Activated T-helper 2 cell treated with anti-CD3 and anti-CD28 coated beads, Interferon-gamma antibody, Interleukin-2, Interleukin-4, amounts not matched to agents 10 μg/mL and 5 μg/mL and 100 μg/mL, durations not matched to agents 14 hours and 24 hours and 36 hours (primary cell): ENCODE measurements around the gene TTL. TPM values are rescaled to one million over a fixed set of nuclear protein-coding genes. Genes with fewer than 3 reads are reported as not detected.
"Not testable (repeated sequence)": the region's sequence is repeated elsewhere in the genome, so short reads cannot be mapped to it uniquely, and the experiment has no call there.

Experiments
- DNase-seq: peaks from one replicate; pipeline ENCODE4 v3.0.0; 2021; ENCODE audit warnings: low spot score
- H3K27ac Mint-ChIP-seq: one replicate; pipeline ENCODE4 v1.8.0; 2021; ENCODE audit warnings: mixed read lengths
- H3K27me3 Mint-ChIP-seq: one replicate; pipeline ENCODE4 v1.8.0; 2021; ENCODE audit warnings: low read depth, mixed read lengths
- H3K36me3 Mint-ChIP-seq: one replicate; pipeline ENCODE4 v1.8.0; 2021; ENCODE audit warnings: low read depth, mixed read lengths
- H3K4me1 Mint-ChIP-seq: one replicate; pipeline ENCODE4 v1.8.0; 2021; ENCODE audit warnings: low read depth, mixed read lengths
- H3K4me3 Mint-ChIP-seq: one replicate; pipeline ENCODE4 v1.8.0; 2021; ENCODE audit warnings: low read depth, mild to moderate bottlenecking, moderate library complexity, mixed read lengths
- H3K9me3 Mint-ChIP-seq: one replicate; pipeline ENCODE4 v1.8.0; 2021; ENCODE audit warnings: mixed read lengths
- intact Hi-C: fragments of 100-400 bp; cut with micrococcal nuclease; formaldehyde crosslinking; loops from one replicate; pipeline ENCODE4 v1.15.1; 2023
- total RNA-seq: library from RNA; stranded (reverse); gene quantifications from 2 replicates; pipeline ENCODE4 v1.2.3, GENCODE V29; 2022

TTL gene
- 48.2 and 50.1 TPM in 2 replicates for total RNA-seq

GRCh38 chr2:112481528-112482233 is at the start of gene TTL:
Gene TTL, plus strand, starts transcription at chr2:112482156. Its CDS starts 189 bp downstream, at chr2:112482345.
- Mint-ChIP-seq H3K4me1 (peaks cover 28% of the 10 kb centered on the region), H3K9me3 (no peaks in the 10 kb centered on the region), H3K27me3 (no peaks in the 10 kb centered on the region), H3K4me3 (peak within 1 kb of the TSS; percentile 93), H3K36me3 (peaks cover 28% of the 10 kb centered on the region), H3K27ac (peak within 1 kb of the TSS; percentile 94)
- intact Hi-C loops = loop anchor here (1.0 to 10.0 kb wide), 6 partner anchors 61 to 294 kb away; partner anchors contain the start of genes CHCHD5, NT5DC4, POLR1B and ZC3H6
- DNase-seq = peak; percentile 79

- not testable (repeated sequence) for H3K27me3 Mint-ChIP-seq, H3K4me1 Mint-ChIP-seq, H3K9me3 Mint-ChIP-seq, DNase-seq, H3K36me3 Mint-ChIP-seq
- Mint-ChIP-seq H3K4me3 (peak overlapping the region; percentile 86), H3K27ac (peak overlapping the region; percentile 75)
- intact Hi-C loops = loop anchor here (5.0 kb wide), 1 partner anchor 380 kb away; no protein-coding TSS in a partner anchor
Measured at GRCh38 chr2:112432390-112432734, 49.6 kb upstream of the TTL start.

DNA sequence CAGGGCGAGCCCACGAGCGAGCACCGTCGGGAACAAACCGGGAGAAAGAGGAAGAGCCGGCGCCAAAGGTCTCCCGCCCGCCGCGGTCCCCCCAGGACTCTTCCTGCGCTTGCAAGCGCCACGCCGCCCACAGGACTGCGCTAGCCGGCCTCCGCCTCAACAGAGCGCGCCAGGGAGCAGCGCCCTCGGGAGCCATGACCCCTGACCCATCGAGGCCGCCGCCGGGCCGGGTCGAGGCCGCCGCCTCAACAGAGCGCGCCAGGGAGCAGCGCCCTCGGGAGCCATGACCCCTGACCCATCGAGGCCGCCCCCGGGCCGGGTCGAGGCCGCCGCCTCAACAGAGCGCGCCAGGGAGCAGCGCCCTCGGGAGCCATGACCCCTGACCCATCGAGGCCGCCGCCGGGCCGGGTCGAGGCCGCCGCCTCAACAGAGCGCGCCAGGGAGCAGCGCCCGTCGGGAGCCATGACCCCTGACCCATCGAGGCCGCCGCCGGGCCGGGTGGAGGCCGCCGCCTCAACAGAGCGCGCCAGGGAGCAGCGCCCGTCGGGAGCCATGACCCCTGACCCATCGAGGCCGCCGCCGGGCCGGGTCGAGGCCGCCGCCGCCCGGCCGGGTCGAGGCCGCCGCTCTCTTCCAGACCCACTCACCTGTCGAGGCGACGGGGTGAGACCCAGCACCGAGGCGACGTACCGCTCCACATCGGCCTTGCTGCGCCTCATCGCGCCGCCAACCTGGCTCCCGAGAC is 49.0 kb upstream of the TTL start:
- H3K9me3 Mint-ChIP-seq, H3K4me1 Mint-ChIP-seq, DNase-seq, H3K36me3 Mint-ChIP-seq, H3K27me3 Mint-ChIP-seq: not testable (repeated sequence)
- Mint-ChIP-seq H3K4me3 (peak overlapping the region; percentile 86), H3K27ac (peak overlapping the region; percentile 75)
- intact Hi-C loops = loop anchor here (5.0 kb wide), 1 partner anchor 381 kb away; no protein-coding TSS in a partner anchor

- H3K27ac Mint-ChIP-seq = peak within 1 kb of the TSS; percentile 75
- peak; percentile 87 for DNase-seq
Measured at GRCh38 chr2:112433480-112433879, 48.5 kb upstream of the TTL start, which contains the start of gene RGPD8. Gene RGPD8, minus strand, starts transcription at chr2:112433645. Its CDS starts 192 bp downstream, at chr2:112433453.

GRCh38 chr2:112433932-112434730 is 47.8 kb upstream of the TTL start:
- Mint-ChIP-seq H3K4me1 (peaks cover 7% of the 10 kb centered on the region), H3K27me3 (peaks cover 7% of the 10 kb centered on the region), H3K4me3 (no peak overlapping the region), H3K9me3 (no peaks in the 10 kb centered on the region), H3K27ac (no peak overlapping the region), H3K36me3 (no peaks in the 10 kb centered on the region)
- intact Hi-C loops = loop anchor here (5.0 kb wide), 1 partner anchor 382 kb away; no protein-coding TSS in a partner anchor
- DNase-seq = no peak

More at GRCh38 chr2:112433480-112433879, 48.5 kb upstream of the TTL start, which contains the start of gene RGPD8:
- not testable (repeated sequence) for H3K27me3 Mint-ChIP-seq, H3K4me1 Mint-ChIP-seq, H3K36me3 Mint-ChIP-seq, H3K9me3 Mint-ChIP-seq
- peak within 1 kb of the TSS; percentile 86 for H3K4me3 Mint-ChIP-seq
- intact Hi-C loops = loop anchor here (5.0 kb wide), 1 partner anchor 381 kb away; no protein-coding TSS in a partner anchor

DNA sequence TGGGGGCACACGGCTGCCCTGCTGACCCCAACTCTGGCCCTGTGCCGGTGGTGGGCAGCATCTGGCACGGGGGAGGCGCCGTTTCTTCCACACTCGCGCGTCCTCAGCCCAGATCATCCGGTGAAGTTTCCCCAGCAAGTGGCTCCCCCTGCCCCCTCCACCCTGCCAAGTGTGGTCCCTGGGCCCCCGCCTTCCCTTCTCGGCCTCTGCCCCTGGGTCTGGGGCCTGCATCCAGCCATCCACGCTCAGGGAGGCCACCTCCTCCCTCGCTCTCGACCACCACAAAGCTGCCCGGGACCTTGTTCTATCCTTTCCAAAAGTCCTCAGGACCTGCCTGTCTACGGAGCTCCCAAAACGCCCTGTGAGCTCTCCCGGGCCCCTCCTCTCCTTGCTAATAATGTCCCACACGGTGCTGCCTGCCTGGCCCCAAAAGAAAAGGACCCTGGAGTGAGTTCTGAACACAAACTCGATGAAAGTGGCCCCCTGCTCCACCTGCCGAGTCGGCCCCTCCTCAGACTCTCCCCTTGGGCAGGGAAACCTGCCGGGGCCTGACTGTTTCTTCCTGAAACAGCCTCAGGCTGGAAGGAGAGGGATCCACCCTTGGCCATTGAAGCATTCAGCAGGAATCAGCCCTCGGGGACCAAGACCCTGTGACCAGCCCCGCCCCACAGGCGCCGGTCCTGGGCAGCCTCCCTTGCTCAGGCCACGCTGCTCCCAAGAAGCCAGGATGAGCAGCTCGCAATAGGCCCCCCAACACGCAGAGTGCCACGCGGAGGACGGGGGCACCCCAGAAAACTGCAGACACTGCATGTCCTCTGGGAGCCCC is 46.9 kb upstream of the TTL start:
- H3K4me1 Mint-ChIP-seq, H3K36me3 Mint-ChIP-seq, H3K4me3 Mint-ChIP-seq, H3K9me3 Mint-ChIP-seq, DNase-seq, H3K27ac Mint-ChIP-seq, H3K27me3 Mint-ChIP-seq: not testable (repeated sequence)
- intact Hi-C loops = loop anchor here (5.0 kb wide), 1 partner anchor 383 kb away; no protein-coding TSS in a partner anchor

DNA sequence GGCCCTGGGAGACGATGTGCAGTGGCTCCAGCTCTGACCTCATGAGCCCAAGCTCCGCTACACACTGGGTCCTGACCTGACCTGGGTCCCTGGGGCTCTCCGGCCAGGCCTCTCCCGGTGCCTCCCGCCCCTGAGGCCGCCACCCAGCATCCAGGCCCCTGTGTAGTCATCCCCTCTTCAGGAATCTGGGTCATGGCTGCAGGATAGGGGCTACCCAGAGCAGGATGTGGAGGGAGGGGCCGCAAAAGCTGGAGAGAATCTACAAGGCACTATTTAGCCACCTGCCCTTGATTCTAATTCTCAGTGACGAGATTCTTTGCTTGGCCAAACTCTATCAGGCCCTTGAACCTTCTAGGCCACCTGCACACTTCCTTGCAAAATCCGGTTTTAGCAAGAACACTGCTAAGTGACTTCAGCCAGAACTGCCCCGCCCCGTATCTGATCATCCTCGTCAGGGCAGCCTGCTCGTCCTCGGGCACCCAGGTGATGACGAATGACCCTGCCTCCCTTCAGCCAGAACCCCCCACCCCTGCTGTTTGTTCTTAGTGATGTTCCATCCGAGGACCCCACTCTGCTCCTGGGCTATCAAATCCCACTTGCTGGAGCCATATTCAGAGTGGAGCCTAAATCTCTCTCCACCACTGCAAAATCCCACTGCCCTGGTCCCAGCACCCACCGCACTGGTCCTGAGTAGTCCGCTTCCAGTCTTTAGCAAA is 46.1 kb upstream of the TTL start:
- H3K9me3 Mint-ChIP-seq, H3K4me1 Mint-ChIP-seq, H3K4me3 Mint-ChIP-seq, H3K36me3 Mint-ChIP-seq, intact Hi-C loops, H3K27ac Mint-ChIP-seq, DNase-seq: not testable (repeated sequence)
- H3K27me3 Mint-ChIP-seq = peaks cover 13% of the 10 kb centered on the region

DNA sequence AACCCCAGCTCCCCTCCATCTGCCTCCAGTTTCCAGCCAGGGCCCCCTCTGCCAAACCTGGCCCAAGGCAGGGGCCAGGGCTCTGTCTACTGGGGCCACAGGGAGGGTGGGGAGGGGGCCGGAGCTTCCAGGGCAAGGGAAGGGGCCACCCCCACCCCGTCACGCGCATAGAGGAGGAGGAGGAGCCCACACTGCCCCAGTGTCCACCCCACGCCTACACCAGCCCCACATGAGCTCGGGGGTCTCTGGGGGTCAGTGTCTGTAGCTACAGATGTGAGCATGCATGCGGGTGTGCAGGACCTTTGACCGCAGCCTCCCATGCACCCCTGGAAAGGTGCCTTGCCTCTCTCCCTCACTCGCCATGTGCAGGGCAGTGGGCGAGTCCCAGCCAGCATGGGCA is 45.0 kb upstream of the TTL start:
- H3K27ac Mint-ChIP-seq, H3K4me3 Mint-ChIP-seq, H3K9me3 Mint-ChIP-seq, intact Hi-C loops, H3K36me3 Mint-ChIP-seq, H3K4me1 Mint-ChIP-seq, DNase-seq: not testable (repeated sequence)
- peaks cover 15% of the 10 kb centered on the region for H3K27me3 Mint-ChIP-seq

DNA sequence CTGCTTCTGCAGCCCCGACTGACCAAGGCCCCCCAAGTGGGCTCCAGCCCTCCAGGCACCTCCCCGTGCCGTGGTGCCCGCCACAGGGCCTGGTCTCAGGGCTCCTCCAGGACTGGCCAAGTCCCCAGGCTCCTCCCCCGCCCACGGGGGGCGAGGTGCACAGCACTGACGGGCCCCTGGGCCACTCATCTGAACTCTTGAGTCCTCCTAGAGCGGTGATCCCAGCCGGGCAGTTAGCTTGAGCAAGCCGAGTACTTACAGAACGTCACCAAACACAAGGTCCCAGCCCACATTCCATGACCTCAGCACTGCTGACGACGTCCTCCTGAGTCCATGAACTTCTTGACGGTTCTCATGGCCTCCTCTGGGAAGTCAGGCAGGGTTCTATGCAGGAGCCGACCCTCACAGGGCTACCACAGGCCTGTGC is 44.5 kb upstream of the TTL start:
- intact Hi-C loops, H3K4me3 Mint-ChIP-seq, H3K36me3 Mint-ChIP-seq, H3K4me1 Mint-ChIP-seq, H3K9me3 Mint-ChIP-seq, H3K27ac Mint-ChIP-seq, DNase-seq: not testable (repeated sequence)
- peaks cover 19% of the 10 kb centered on the region for H3K27me3 Mint-ChIP-seq

GRCh38 chr2:112438603-112439261 is 43.2 kb upstream of the TTL start:
- H3K4me3 Mint-ChIP-seq, intact Hi-C loops, H3K4me1 Mint-ChIP-seq, H3K36me3 Mint-ChIP-seq, H3K9me3 Mint-ChIP-seq, DNase-seq, H3K27ac Mint-ChIP-seq: not testable (repeated sequence)
- peaks cover 22% of the 10 kb centered on the region for H3K27me3 Mint-ChIP-seq

- DNase-seq, H3K27ac Mint-ChIP-seq, H3K36me3 Mint-ChIP-seq, H3K4me3 Mint-ChIP-seq, intact Hi-C loops, H3K4me1 Mint-ChIP-seq, H3K9me3 Mint-ChIP-seq: not testable (repeated sequence)
- peaks cover 25% of the 10 kb centered on the region for H3K27me3 Mint-ChIP-seq
Measured at GRCh38 chr2:112444256-112444655, 37.7 kb upstream of the TTL start.
